Measurements from ENCODE around the gene PRX. TPM values are rescaled to one million over a fixed set of nuclear protein-coding genes. Genes with fewer than 3 reads are reported as not detected.

Gene PRX
- total RNA-seq, 2 donors from 2014 or later = 3.3 to 6.4 TPM

DNA sequence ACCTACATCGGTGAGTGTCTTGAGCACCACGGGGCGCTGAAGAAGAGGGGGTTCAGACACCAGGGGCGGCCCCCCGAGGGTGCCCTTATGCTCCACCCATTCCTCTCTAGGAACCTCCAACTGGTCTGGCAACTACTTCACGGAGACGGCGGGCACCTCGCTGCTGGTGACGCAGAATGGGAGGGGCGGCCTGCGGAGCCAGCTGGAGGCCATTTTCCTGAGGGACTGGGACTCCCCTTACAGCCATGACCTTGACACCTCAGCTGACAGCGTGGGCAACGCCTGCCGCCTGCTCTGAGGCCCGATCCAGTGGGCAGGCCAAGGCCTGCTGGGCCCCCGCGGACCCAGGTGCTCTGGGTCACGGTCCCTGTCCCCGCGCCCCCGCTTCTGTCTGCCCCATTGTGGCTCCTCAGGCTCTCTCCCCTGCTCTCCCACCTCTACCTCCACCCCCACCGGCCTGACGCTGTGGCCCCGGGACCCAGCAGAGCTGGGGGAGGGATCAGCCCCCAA, 35.2 kb downstream of the PRX start:
- peaks cover 14% of the 10 kb centered on the region for H3K36me3 ChIP-seq (ENCODE audit: control insufficient read depth, insufficient read depth, low read length)
- no peak for DNase-seq
- H3K27ac Mint-ChIP-seq = no peak overlapping the region

GRCh38 chr19:40376286-40376862, 36.8 kb downstream of the PRX start:
- Histone ChIP-seq H3K27ac (ENCODE audit: low read depth, low read length) (no peak overlapping the region), H3K36me3 (ENCODE audit: control insufficient read depth, insufficient read depth, low read length) (peaks cover 24% of the 10 kb centered on the region), H3K4me1 (ENCODE audit: control insufficient read depth, insufficient read depth, low read length) (no peaks in the 10 kb centered on the region), H3K9me3 (ENCODE audit: control insufficient read depth, low read length) (no peaks in the 10 kb centered on the region), H3K4me3 (ENCODE audit: low read length) (no peak overlapping the region), H3K27me3 (ENCODE audit: control insufficient read depth, insufficient read depth, low read length, poor library complexity, severe bottlenecking) (no peaks in the 10 kb centered on the region), H3K9ac (ENCODE audit: extremely low read depth, low read length, poor library complexity, severe bottlenecking) (no peak overlapping the region)
- Mint-ChIP-seq H3K27me3 (ENCODE audit: insufficient read depth) (no peaks in the 10 kb centered on the region), H3K4me1 (peaks cover 2% of the 10 kb centered on the region), H3K27ac (no peak overlapping the region), H3K4me3 (no peak overlapping the region), H3K9me3 (no peaks in the 10 kb centered on the region), H3K36me3 (ENCODE audit: low read depth) (peaks cover 48% of the 10 kb centered on the region)
- TF ChIP-seq CTCF (conservative IDR thresholded peaks at IDR 0.05) = no peak
- 93% methylated on average over 12 to 17 of the region's 17 CpGs for WGBS, 2 experiments (ENCODE audit: insufficient coverage in 1 of 2, insufficient read length in 1 of 2)
- DNase-seq = no peak

More for the DNA sequence above, 35.2 kb downstream of the PRX start:
- H3K27me3 Mint-ChIP-seq (ENCODE audit: insufficient read depth) = no peaks in the 10 kb centered on the region
- no peaks in the 10 kb centered on the region for H3K9me3 Mint-ChIP-seq
- Histone ChIP-seq H3K4me1 (ENCODE audit: control insufficient read depth, insufficient read depth, low read length) (no peaks in the 10 kb centered on the region), H3K27me3 (ENCODE audit: control insufficient read depth, insufficient read depth, low read length, poor library complexity, severe bottlenecking) (no peaks in the 10 kb centered on the region), H3K9ac (ENCODE audit: extremely low read depth, low read length, poor library complexity, severe bottlenecking) (no peak overlapping the region), H3K27ac (ENCODE audit: low read depth, low read length) (no peak overlapping the region), H3K4me3 (ENCODE audit: low read length) (no peak overlapping the region), H3K9me3 (ENCODE audit: control insufficient read depth, low read length) (no peaks in the 10 kb centered on the region)
- TF ChIP-seq CTCF (conservative IDR thresholded peaks at IDR 0.05) = no peak
- H3K36me3 Mint-ChIP-seq (ENCODE audit: low read depth) = peaks cover 34% of the 10 kb centered on the region
- H3K4me3 Mint-ChIP-seq = no peak overlapping the region
- H3K4me1 Mint-ChIP-seq = peaks cover 2% of the 10 kb centered on the region
- 93 to 97% methylated on average over 14 to 25 of the region's 25 CpGs for WGBS, 2 experiments (ENCODE audit: insufficient coverage in 1 of 2, insufficient read length in 1 of 2)

DNA sequence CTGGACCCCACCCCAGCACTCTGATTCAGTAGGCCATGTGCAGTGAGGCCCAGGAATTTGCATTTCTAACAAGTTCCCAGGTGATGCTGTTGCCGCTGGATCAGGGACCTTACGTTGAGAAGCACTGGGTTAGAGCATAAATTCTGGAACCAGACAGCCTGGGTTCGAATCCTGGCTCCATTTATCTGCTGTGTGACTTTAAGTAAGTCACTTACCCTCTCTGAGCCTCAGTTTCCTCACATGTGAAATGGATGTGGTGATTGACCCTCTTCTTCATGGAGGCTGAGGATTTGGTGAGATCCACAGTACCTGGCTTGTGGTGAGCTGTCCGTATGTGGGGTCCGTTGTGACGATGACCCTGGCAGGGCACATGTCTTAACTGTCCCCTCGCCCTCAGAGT, 39.1 kb downstream of the PRX start:
- no peaks in the 10 kb centered on the region for H3K9me3 Mint-ChIP-seq
- Histone ChIP-seq H3K36me3 (ENCODE audit: control insufficient read depth, insufficient read depth, low read length) (peaks cover 41% of the 10 kb centered on the region), H3K9me3 (ENCODE audit: control insufficient read depth, low read length) (no peaks in the 10 kb centered on the region), H3K9ac (ENCODE audit: extremely low read depth, low read length, poor library complexity, severe bottlenecking) (no peak overlapping the region), H3K4me3 (ENCODE audit: low read length) (no peak overlapping the region), H3K4me1 (ENCODE audit: control insufficient read depth, insufficient read depth, low read length) (no peaks in the 10 kb centered on the region), H3K27ac (ENCODE audit: low read depth, low read length) (no peak overlapping the region), H3K27me3 (ENCODE audit: control insufficient read depth, insufficient read depth, low read length, poor library complexity, severe bottlenecking) (no peaks in the 10 kb centered on the region)
- H3K4me3 Mint-ChIP-seq = no peak overlapping the region
- no peak for DNase-seq
- H3K27ac Mint-ChIP-seq = no peak overlapping the region
- H3K4me1 Mint-ChIP-seq = no peaks in the 10 kb centered on the region
- WGBS, 2 experiments (ENCODE audit: insufficient coverage in 1 of 2, insufficient read length in 1 of 2) = 95 to 97% methylated on average over 7 of the region's 7 CpGs
- H3K36me3 Mint-ChIP-seq (ENCODE audit: low read depth) = peaks cover 57% of the 10 kb centered on the region
- no peaks in the 10 kb centered on the region for H3K27me3 Mint-ChIP-seq (ENCODE audit: insufficient read depth)
- TF ChIP-seq CTCF (conservative IDR thresholded peaks at IDR 0.05) = no peak
